ENCODE data around the gene CAPS. TPM values are rescaled to one million over a fixed set of nuclear protein-coding genes. Genes with fewer than 3 reads are reported as not detected.
"Not testable (repeated sequence)": the region's sequence is repeated elsewhere in the genome, so short reads cannot be mapped to it uniquely, and the experiment has no call there.

Gene CAPS
- total RNA-seq, 1 experiment from 2014 or later, result 255 TPM

- Histone ChIP-seq H3K9ac (ENCODE audit: low read length) (no peak overlapping the region), H3K79me2 (ENCODE audit: low read length) (no peaks in the 10 kb centered on the region), H3K27ac (ENCODE audit: low read length) (no peak overlapping the region), H3K9me3 (ENCODE audit: low read length) (no peaks in the 10 kb centered on the region), H3K9me2 (replicated peaks; ENCODE audit: low read length) (no peaks in the 10 kb centered on the region), H3K4me1 (ENCODE audit: insufficient read depth, low read length) (no peaks in the 10 kb centered on the region), H2AFZ (ENCODE audit: low read length) (no peak overlapping the region), H3K27me3 (ENCODE audit: low read length) (peaks cover 19% of the 10 kb centered on the region), H4K20me1 (ENCODE audit: low read length) (no peaks in the 10 kb centered on the region), H3K4me2 (ENCODE audit: low read length) (no peak overlapping the region), H3F3A (ENCODE audit: low read length, unreplicated experiment) (no peaks in the 10 kb centered on the region), H3K4me3 (ENCODE audit: low read length) (no peak overlapping the region), H3K36me3 (ENCODE audit: low read depth, low read length) (no peaks in the 10 kb centered on the region)
- POLR2A ChIA-PET (ENCODE audit: unreplicated experiment), result no interaction called here
- BruUV-seq (replicated peaks), result no TSS peak
- intact Hi-C loops (cut with micrococcal nuclease), result no loop called here
- TF ChIP-seq CTCF (conservative IDR thresholded peaks at IDR 0.05; ENCODE audit: low read depth, low read length), result no peak
- no peak for TF ChIP-seq EZH2phosphoT487 (IDR thresholded peaks at IDR 0.05; ENCODE audit: borderline replicate concordance, low read length)
- no peak for TF ChIP-seq EZH2 (IDR thresholded peaks at IDR 0.05; ENCODE audit: low read length, unreplicated experiment)
- DNase-seq (no peak), ATAC-seq (no peak; the same call in 1 of the 2 replicates)
- CTCF ChIA-PET, result no interaction called here
Measured at GRCh38 chr19:5881543-5882299, 32.3 kb upstream of the CAPS start.

GRCh38 chr19:5882421-5882968 lies 31.6 kb upstream of the CAPS start:
- no peak overlapping the region for H2AFZ ChIP-seq (ENCODE audit: low read length)
- no peaks in the 10 kb centered on the region for H4K20me1 ChIP-seq (ENCODE audit: low read length)
- ChIA-PET CTCF (no interaction called here), POLR2A (ENCODE audit: unreplicated experiment) (no interaction called here)
- no peaks in the 10 kb centered on the region for H3F3A ChIP-seq (ENCODE audit: low read length, unreplicated experiment)
- intact Hi-C loops (cut with micrococcal nuclease), result no loop called here
- H3K9me2 ChIP-seq (replicated peaks; ENCODE audit: low read length), result no peaks in the 10 kb centered on the region
- H3K9ac ChIP-seq (ENCODE audit: low read length), result no peak overlapping the region
- H3K27me3 ChIP-seq (ENCODE audit: low read length), result peaks cover 19% of the 10 kb centered on the region
- TF ChIP-seq CTCF (conservative IDR thresholded peaks at IDR 0.05; ENCODE audit: low read depth, low read length) (no peak), EZH2phosphoT487 (IDR thresholded peaks at IDR 0.05; ENCODE audit: borderline replicate concordance, low read length) (no peak), EZH2 (IDR thresholded peaks at IDR 0.05; ENCODE audit: low read length, unreplicated experiment) (no peak)
- no peaks in the 10 kb centered on the region for H3K9me3 ChIP-seq (ENCODE audit: low read length)
- no peak overlapping the region for H3K4me2 ChIP-seq (ENCODE audit: low read length)
- H3K27ac ChIP-seq (ENCODE audit: low read length), result no peak overlapping the region
- H3K79me2 ChIP-seq (ENCODE audit: low read length), result no peaks in the 10 kb centered on the region
- no peaks in the 10 kb centered on the region for H3K4me1 ChIP-seq (ENCODE audit: insufficient read depth, low read length)
- ATAC-seq (no peak), DNase-seq (no peak)
- BruUV-seq (replicated peaks), result no TSS peak
- no peak overlapping the region for H3K4me3 ChIP-seq (ENCODE audit: low read length)
- no peaks in the 10 kb centered on the region for H3K36me3 ChIP-seq (ENCODE audit: low read depth, low read length)

- POLR2A ChIA-PET (ENCODE audit: unreplicated experiment), result not testable (repeated sequence)
- DNase-seq, result peak; percentile 41
- H3K27me3 ChIP-seq (ENCODE audit: low read length), result peaks cover 19% of the 10 kb centered on the region
Measured at GRCh38 chr19:5883157-5883873, 30.7 kb upstream of the CAPS start.

GRCh38 chr19:5884065-5884811 lies 29.8 kb upstream of the CAPS start:
- H4K20me1 ChIP-seq (ENCODE audit: low read length); H3K27ac ChIP-seq (ENCODE audit: low read length); H3K36me3 ChIP-seq (ENCODE audit: low read depth, low read length); ATAC-seq; H2AFZ ChIP-seq (ENCODE audit: low read length); H3K9me2 ChIP-seq (replicated peaks; ENCODE audit: low read length); H3K9ac ChIP-seq (ENCODE audit: low read length); CTCF ChIA-PET; BruUV-seq (replicated peaks); H3K4me3 ChIP-seq (ENCODE audit: low read length); H3K4me2 ChIP-seq (ENCODE audit: low read length); H3K9me3 ChIP-seq (ENCODE audit: low read length); H3K79me2 ChIP-seq (ENCODE audit: low read length); H3F3A ChIP-seq (ENCODE audit: low read length, unreplicated experiment); POLR2A ChIA-PET (ENCODE audit: unreplicated experiment); intact Hi-C loops (cut with micrococcal nuclease); H3K4me1 ChIP-seq (ENCODE audit: insufficient read depth, low read length); DNase-seq: not testable (repeated sequence)
- peaks cover 17% of the 10 kb centered on the region for H3K27me3 ChIP-seq (ENCODE audit: low read length)

More at GRCh38 chr19:5883157-5883873, 30.7 kb upstream of the CAPS start:
- H3K4me2 ChIP-seq (ENCODE audit: low read length); H2AFZ ChIP-seq (ENCODE audit: low read length); H3K27ac ChIP-seq (ENCODE audit: low read length); H3K79me2 ChIP-seq (ENCODE audit: low read length); H3K4me3 ChIP-seq (ENCODE audit: low read length); H3K9me2 ChIP-seq (replicated peaks; ENCODE audit: low read length); H4K20me1 ChIP-seq (ENCODE audit: low read length); H3F3A ChIP-seq (ENCODE audit: low read length, unreplicated experiment); H3K36me3 ChIP-seq (ENCODE audit: low read depth, low read length); H3K9me3 ChIP-seq (ENCODE audit: low read length); H3K4me1 ChIP-seq (ENCODE audit: insufficient read depth, low read length); H3K9ac ChIP-seq (ENCODE audit: low read length); ATAC-seq; BruUV-seq (replicated peaks); intact Hi-C loops (cut with micrococcal nuclease); CTCF ChIA-PET: not testable (repeated sequence)
